HuH-7 (cell line): Measurements from ENCODE around the gene KLF8.
"Not testable (repeated sequence)": the region's sequence is repeated elsewhere in the genome, so short reads cannot be mapped to it uniquely, and the experiment has no call there.

Experiments used
- DNase-seq: peaks from one replicate; pipeline ENCODE4 v3.0.0; 2011; ENCODE audit warnings: low spot score

KLF8 gene

DNA sequence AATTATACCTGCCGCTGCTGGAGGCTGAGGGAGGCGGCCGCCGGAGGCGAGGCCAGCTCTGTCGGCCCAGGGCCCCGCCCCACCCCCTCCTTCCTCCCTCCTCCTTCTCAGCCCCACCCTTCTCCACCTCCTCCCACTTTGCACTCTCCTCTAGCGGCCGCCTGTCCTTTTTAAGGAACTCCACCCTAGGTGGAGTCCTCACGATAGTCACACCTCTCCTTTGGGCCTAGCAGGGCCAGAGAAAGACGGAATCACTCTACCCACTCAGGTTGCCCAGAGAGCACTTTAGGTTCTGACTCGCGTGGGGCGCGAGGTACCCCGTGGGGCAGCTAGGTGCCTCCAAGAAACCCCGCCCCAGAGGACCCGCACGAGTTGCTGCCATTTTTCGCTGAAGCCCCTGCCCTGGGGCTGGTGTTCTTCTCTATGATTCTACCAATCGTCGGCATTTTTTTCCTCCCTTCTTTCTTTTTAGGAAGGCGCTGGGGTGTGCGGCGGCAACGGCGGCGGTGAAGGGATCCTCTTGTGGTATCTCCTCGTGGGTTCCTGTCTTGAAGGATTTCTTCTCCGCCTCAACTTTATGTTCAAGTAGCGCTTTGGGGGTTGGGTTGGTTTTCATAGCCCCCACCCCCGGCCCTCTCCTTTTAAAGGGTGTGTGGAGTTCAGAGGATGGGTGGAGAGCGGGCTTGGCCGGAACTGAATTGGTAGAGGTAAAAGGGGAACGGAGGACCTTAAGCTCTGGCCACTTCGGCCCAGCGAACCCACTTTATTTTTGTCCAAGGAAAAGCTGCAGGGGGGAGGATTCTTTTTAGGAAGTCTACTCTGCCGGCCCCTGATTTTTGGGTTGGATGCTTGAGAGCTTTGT, at the start of gene KLF8:
Gene KLF8, plus strand, starts transcription at position 136 of the 862 bp plus-strand sequence. CDS start 979 bp downstream, outside the sequence.
- no peak for DNase-seq

DNA sequence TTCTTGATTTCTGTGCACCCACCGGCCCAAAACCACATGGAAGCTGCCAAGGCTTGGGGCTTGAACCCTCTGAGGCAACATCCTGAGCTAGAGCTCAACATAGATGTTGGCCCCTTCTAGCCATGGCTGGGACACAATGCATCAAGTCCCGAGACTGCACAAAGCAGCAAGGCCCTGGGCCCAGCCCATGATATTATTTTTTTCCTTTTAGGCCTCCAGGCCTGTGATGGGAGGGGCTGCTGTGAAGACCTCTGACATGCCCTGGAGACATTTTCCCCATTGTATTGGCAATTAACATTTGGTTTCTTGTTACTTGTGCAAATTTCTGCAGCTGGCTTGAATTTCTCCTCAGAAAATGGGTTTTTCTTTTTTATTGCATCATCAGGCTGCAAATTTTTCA, 25.2 kb upstream of the KLF8 start:
- not testable (repeated sequence) for DNase-seq

DNA sequence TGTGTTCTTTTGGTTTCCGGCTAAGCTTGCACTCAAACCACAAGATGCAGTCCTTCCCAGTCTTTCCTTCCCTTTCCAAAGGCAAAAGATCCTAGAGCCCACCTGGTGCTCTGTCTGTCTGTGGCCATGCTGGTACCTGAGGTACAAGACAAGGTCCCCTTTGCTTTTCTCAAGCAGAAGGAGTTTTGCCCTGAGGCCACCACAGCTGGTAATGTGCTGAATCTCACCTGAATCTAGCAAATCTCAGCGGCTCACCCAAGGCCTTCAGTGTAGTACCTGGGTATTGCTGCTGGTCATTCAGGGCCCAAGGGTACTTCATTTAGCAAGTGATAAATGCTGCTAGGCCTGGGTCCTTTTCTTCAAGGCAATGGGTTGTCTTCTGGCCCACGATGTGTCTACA, 20.5 kb upstream of the KLF8 start:
- DNase-seq: no peak

DNA sequence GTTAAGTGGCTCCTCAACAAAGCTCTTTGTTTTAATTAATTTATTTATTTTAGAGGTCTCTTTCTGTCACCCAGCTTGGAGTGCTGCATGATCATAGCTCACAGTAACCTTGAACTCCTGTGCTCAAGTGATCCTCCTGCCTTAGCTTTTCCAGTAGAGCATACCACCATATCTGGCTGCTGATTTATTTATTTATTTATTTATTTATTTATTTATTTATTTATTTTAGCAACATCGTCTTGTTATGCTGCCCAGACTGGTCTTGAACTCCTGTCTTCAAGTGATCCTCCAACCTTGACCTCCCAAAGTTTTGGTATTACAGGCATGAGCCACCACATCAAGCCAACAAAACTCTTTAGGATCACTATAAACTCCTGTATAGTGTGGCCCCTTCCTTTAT, 15.8 kb upstream of the KLF8 start:
- DNase-seq: no peak

DNA sequence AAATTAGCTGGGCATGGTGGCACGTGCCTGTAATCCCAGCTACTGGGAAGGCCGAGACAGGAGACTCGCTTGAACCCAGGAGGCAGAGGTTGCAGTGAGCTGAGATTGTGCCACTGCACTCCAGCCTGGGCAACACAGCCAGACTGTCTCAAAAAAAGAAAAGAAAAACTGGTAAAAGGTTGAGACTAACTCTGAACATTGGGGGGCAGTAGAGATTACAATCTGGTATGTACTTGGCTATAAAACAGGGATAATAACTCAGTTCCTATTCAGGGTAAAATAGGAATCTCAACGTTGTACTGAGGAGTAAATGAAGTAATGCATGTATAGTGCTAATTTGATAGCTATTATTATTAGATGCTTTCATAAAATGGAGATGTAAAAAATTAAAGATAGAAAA, 12.5 kb upstream of the KLF8 start:
- peak; percentile 6 for DNase-seq

DNA sequence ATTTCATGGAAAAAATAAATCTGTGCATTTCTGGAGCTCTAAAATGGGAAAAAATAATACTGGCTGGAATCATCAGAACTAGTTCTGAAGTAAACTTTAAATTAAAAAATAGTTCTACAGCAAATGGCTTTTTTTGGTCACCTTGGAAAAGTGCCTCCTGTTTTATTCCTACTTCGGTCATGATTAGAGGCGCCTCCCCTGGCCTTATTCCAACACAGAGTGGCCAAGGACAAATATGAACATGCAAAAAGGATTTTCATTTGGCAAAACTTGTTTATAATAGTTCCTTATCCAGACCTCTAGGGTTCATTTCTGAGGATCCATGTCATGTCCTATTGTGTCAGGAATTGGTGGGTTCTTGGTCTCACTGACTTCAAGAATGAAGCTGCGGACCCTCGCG, 11.1 kb upstream of the KLF8 start:
- no peak for DNase-seq

DNA sequence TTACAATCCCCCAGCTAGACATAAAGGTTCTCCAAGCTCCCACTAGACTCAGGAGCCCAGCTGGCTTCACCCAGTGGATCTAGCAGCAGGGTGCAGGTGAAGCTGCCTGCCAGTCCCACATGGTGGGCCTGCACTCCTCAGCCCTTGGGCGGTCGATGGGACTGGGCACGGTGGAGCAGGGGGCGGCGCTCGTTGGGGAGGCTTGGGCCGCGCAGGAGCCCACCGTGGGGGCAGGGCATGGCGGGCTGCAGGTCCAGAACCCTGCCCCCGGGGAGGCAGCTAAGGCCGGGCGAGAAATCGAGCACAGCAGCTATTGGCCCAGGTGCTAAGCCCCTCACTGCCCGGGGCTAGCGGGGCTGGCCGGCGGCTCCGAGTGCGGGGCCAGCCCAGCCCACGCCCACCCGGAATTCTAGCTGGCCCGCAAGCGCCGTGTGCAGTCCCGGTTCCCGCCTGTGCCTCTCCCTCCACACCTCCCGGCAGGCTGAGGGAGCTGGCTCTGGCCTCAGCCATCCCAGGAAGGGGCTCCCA, 9.6 kb upstream of the KLF8 start:
- DNase-seq: no peak

DNA sequence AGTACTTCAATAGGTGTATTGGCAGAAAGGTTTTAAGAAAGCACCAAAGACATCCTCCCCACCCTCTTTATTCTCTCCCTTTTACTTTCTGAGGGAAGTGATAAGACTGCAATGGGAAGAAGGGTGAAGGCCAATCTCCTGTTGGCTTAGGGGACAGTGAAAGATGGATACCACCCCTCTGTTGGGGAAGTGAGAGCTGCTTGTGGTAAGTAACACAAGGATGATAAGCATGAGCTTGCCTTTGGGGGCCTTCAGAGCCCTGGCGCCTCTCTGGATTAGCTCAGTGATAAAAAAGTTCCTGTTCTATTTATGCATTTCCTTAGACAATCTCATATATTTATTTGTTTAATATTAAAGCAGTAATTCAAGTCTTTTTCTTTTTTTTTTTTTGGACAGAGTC, 5.2 kb upstream of the KLF8 start:
- DNase-seq: no peak

DNA sequence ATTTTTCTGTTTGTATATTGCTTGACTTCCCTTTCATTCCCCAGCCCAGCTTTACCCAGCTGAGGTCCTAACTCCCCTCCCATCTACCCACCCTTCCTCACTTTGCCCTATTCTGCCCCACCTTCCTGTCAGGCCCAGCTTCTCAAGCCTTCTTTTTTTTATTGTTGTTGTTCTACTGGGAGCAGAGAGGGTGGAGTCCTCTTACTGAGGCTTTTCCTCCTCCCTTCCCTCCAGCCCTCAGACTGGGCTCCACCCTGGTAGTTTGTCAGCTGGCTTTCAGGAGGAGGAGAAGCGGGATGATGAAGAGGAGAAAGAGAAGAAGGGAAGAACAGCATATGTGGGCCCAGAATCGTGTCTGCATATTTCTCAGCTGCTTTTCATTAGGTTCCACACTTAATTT, 3.2 kb upstream of the KLF8 start:
- no peak for DNase-seq

DNA sequence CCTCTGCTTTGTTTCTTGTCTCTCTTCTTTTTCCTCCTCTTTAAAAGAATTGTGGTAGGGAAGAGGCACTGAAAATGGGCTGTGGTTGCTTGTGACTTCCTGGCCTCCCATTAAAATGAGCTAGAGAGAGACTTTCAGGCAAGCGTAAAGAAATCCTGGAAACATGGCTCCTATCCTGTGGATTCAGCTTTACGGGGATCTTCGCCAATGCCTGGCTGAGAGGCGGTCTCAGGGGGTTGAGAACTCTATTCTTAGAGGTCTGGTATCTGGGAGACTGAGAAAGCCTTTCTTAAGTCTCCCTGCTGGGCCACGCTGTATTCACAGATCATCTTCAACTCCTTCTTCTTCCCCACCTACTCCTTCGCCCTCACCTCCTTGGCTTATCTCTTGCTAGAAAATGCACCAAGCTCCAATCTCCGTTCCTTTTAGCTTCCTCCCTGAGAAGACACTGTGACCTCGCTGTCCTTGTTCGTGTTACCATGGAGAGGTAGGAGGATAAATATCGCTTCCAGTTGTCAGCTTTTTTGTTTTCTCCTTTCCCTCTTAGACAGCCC, 542 bp upstream of the KLF8 start:
- no peak for DNase-seq

DNA sequence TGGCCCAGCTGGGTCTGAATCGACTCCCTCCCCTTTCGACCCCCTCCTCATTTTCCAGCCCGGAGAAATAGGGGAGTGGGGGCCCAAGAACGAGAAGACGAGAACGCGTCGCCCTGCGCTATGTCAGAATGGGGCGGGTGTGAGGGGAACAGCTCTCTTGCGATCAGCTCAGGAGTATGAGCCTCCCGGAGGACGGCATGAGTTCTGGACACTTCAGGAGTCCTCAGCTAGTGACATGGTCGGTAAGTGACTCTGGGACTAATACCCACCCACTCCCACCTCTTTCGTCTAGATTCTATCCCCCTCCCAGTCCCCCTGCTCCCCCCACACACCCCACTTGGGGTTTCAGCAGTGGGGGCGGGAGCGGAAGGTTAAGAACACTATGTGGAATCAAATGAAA, 944 bp downstream of the KLF8 start:
- DNase-seq: no peak

DNA sequence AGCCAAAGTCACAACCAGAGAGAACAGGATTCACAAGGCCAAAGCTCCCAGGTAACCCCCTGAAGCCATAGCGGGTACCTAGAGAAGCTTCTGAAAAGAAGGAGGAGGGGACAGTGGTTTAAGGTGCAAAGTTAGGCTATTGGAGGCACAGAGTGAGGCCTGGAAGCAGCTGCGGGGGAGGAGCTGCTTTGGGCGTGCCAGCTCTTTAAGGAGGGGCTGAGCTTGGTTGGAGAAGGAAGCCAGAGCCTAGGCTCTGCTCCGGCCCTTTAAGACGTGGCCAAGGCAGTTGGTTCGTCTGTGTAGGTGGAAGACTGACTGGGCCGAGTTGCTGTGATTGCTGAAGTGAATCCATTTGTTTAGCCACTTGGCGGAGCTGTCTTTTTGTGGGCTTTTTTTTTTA, 1.5 kb downstream of the KLF8 start:
- no peak for DNase-seq

DNA sequence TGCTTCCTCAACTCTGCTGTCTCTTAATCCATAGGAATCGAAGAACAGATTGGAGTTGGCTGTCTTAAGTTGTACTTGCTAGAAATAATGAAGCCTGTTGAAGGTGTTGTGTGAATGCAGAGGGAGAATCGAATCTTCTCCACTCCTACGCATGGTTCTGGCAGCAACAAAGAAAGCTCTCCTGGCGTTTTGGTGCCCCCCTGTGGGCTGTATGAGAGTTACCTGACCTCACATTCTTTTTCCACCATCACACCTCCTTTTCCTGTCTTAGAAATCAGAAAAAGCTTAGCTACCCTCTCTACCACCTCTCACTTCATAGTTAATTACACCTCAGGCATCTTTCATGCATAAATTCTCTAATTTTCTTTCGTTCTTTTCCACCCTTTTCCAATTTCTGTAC, 16.3 kb downstream of the KLF8 start:
- DNase-seq: peak; percentile 11

DNA sequence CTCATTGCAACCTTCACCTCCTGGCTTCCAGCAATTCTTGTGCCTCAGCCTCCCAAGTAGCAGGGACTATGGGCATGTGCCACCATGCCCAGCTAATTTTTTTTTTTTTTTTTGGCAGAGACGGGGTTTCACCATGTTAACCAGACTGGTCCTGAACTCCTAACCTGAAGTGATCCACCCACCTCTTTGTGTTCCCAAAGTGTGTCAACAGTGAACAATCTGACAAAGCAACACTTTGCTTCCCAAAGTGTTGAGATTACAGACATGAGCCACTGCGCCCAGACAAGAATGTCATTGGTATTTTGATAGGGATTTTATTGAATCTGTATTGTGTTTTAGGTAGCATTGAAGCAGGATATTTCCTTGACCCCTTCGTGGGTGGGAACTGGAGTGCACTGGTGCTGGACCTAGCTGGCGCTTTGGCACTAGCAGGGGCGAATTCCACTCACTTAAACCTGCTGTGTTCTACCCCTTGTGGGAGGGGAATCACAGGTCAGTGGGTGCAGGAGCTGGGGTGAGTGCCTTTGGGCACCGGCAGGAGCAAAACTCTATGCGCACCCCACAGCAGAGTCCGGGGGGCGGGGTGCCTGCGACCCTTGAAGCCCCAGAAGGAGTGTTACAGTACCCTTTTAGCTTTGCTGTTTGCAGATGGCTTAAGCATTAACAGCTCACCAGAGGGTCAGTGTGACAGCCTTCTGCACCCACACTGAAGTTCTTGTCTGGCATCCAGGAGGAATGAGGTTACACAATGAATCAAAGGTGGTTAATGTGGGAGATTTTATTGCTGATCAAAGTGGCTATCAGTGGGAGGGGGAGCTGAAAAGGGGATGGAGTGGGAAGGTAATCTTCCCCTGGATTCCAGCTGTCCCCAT, 21.9 kb downstream of the KLF8 start:
- no peak for DNase-seq

DNA sequence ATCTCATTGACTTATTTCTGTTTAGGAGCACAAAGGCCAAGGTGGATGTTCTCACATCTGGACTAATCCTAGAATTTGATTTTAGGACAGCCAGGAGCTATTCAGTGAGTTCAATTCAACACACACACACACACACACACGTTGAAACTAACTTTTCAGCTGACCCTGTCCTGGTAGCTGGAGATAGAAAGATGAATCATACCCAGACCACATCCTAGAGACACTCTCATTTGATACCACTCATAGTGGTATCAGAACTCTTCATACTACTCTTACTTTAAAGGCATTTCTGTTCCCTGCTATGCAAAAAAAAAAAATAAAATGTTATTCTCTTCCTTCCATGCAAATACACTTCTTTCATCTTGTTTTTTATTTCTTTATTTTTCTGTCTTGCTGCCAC, 36.7 kb downstream of the KLF8 start:
- no peak for DNase-seq

DNA sequence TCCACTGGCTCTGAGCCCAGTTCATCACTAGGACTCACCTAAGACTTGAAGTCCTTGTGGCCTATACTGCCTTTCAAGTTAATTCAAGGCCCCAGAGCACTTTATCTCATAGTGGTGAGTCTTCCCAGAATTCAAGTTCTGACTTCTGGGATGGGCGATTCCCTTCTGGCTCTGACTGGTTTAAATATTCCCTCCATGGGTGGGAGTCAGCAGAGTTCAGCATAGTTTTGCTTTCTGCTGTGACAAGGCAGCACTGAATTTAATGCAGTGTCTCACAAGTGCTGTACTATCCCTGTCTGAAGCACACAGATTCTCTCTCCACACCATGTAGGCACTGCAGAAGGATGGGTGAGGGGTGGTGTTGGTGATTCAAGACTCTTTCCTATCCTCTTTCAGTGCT, 46.5 kb downstream of the KLF8 start:
- no peak for DNase-seq

DNA sequence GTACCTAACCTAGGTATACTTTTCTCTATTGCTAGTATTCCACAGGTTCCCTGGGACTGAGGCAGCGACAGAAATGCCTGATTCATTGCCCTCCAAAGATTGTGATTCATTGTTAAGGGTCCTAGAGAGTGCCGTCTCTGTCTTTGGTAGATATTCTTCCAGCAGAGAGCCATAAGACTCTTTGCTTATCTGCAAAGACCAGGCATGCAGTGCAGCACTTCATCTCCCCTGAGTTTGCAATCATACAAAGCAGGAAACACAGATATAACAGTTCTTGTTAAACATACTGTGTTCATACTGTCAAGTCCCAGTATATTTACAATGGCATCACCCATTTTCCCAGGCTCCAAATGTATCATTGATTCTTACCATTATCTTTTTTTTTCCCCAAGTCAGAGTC, 47.7 kb downstream of the KLF8 start:
- DNase-seq: no peak

DNA sequence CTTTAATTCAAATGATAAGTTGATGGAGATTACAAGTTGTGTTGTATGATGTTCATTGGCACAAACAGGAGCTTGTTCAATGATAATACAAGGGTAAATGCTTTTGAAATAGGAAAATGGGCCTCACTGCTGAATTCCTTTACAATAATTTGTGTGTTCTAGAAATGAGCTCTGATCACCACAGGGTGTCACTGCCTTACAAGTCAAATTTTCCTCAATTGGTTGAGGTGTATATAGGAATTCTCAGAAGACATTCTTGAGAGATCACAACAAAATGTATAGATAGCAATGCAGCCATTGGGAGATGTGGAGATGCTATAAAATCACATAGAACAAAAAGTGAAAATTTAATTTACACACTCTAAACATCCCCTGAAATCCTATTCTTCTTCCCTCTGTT, 49.6 kb downstream of the KLF8 start:
- DNase-seq: no peak

DNA sequence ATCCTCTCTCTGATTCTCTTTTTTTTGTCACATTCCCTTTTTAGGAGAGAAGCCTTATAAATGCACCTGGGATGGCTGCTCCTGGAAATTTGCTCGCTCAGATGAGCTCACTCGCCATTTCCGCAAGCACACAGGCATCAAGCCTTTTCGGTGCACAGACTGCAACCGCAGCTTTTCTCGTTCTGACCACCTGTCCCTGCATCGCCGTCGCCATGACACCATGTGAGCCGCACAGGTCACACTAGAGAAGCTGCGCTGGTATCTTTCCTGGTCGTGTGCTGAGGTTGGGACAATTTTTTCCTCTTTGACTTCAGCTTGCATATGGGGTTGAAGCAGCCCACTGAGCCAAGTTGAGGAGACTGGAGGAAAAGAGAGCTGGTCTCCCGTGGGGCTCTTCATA, 52.1 kb downstream of the KLF8 start:
- DNase-seq: no peak

DNA sequence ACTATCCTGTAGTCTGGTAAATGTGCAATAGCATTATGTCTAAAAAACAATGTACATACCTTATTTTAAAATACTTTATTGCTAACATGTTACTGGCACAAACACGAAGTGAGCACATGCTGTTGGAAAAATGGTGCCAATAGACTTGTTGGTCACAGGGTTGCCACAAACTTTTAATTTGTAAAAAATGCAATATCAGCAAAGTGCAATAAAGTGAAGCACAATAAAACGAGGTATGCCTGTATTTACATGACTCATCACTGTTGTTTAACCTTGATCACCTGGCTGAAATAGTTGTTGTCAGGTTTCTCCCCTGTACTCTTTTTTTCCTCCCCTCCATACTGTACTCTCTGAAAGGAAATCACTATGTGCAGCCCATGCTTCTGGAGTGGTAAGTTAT, 56.5 kb downstream of the KLF8 start:
- DNase-seq: no peak

DNA sequence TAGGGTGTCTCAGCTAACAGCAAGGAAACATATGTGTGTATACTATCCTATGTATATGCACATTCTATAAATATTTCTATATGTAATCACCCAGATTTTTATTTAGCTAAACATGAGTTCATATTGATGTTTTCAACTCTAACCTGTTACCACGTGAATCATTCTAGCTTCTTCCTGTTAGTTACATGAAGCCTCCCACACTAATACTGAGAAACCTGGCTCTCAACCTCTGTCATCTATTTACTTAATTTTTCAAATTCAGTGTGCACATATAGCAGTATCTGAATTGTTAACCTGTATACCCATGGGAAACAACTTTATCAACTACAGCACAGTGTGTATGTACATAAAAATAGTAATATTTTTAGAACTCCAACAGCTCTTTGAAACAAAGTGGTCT, 57.3 kb downstream of the KLF8 start:
- DNase-seq: no peak

DNA sequence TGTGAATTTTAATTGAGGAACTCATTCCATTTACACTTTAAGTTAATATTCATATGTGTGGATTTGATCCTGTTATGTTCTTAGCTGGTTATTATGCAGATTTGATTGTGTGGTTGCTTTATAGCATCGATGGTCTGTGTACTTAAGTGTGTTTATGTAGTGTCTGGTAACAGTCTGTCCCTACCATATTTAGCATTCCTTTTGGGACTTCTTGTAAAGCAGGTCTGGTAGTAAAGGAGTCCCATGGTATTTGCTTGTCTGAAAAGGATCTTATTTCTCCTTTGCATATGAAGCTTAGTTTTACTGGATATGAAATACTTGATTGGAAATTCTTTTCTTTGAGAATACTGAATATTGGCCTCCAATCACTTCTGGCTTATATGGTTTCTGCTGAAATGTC, 76.6 kb downstream of the KLF8 start:
- DNase-seq: no peak

DNA sequence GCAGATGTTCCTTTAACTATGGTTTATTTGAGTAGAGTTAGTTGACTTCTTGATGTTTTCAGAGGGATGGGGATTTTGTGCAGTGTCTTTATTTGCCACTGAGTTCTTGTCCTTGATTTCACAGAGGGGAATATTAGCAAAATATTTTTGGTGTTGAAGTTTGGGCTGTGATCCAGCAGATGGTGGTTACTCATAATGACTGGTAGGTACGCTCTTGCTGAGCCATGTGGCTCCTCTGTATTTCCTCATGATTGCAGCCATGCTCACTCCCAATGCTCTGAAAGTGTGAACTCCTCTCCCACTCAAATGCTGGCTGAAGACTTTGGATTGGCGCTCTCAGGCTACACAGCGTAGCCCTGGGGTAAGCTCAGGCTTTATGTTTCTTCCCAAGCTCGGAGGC, 77.7 kb downstream of the KLF8 start:
- no peak for DNase-seq
